Stimulated activated CD4-positive, alpha-beta T cell treated with anti-CD3 and anti-CD28 coated beads, Interleukin-1b, Interleukin-23, amount 100 ng/mL, for 1 hour (primary cell): ENCODE data around the gene PBXIP1.
"Not testable (repeated sequence)": the region's sequence is repeated elsewhere in the genome, so short reads cannot be mapped to it uniquely, and the experiment has no call there.

ENCODE experiments used
- DNase-seq, 2 donors: peaks; one replicate each; pipeline ENCODE4 v3.0.0-alpha.2; 2020; ENCODE audit warnings: low read depth in 2 of 2

PBXIP1 gene

GRCh38 chr1:154995301-154995983 lies 39.5 kb upstream of the PBXIP1 start:
- not testable (repeated sequence) for DNase-seq

- DNase-seq = no peak
Observed at GRCh38 chr1:154994591-154994990, 38.7 kb upstream of the PBXIP1 start.

GRCh38 chr1:154994269-154994587 lies 38.3 kb upstream of the PBXIP1 start:
- DNase-seq = no peak

DNA sequence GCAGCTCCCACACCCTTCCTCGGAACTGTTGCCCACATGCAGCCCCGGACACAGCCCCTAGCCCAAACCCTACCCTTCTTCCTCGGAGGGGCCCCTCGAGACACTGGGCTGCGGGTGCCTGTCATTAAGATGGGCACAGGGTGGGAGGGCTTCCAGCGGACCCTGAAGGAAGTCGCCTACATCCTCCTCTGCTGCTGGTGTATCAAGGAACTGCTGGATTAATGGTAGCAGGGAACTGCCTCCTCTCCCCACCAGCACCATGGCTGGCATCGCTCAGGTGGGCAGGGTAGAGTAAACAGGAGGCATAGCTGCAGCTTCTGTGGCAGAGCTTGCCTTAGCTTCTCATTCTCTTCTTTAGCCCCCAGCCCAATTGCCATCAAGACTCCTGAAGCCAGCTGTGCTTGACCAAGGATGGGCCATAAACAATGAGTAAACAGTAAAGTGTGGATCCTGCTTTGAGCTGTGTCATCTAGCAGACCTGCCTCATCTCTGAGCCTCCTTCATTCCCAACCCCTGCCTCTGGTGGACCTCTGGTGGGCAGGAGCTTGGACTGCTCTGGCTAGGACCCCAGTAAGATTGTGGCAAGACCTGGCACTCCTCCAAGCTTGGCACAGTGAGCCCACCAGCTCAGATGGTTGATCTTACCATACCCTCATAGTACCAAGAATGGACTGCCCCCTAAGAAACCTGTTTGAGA lies 37.8 kb upstream of the PBXIP1 start, which contains the start of gene LENEP:
Gene LENEP, plus strand, starts transcription at position 15 of the 697 bp plus-strand sequence. Its CDS starts 22 bp downstream, at position 37.
- no peak for DNase-seq

DNA sequence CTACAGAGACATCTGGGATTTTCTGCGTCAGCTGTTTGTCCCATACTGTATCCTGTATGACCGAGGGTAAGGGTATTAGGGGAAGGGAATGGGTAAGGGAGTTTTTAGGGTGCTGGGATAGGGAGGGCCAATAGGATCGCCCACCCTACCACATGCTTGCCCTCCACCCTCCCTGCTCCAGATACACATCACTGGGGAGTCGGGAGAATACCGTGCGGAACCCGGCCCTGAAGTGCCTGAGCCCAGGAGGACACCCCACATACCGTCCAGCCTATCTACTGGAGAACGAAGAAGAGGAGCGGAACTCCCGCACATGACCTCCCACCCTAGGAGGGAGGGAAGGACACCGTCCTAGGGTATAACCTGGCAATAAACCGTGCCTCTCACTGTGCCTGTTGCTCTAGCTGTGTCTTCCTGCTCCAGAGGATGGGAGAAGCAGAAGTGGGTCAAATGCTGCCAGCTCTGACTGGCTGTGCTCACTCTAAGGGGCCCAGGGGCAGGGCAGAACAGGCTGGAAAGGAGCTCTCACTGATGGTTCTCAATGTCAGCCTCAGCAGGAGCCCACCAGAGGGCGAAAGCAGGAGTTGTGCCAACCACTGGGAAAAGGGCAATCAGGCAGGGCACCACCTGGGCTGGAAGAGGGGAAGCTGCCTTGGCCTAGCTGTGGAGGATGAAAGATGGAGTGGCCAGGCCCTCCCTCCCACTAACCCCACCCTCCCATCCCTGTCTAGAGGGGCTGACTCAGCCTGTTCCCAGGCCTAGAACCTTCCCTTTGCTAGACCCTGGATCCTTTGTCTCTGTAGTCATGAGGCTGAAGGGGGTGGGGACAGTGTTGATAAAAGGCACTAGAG lies 37.0 kb upstream of the PBXIP1 start:
- DNase-seq = no peak

- DNase-seq = no peak
Observed at GRCh38 chr1:154990276-154990675, 34.4 kb upstream of the PBXIP1 start.

DNA sequence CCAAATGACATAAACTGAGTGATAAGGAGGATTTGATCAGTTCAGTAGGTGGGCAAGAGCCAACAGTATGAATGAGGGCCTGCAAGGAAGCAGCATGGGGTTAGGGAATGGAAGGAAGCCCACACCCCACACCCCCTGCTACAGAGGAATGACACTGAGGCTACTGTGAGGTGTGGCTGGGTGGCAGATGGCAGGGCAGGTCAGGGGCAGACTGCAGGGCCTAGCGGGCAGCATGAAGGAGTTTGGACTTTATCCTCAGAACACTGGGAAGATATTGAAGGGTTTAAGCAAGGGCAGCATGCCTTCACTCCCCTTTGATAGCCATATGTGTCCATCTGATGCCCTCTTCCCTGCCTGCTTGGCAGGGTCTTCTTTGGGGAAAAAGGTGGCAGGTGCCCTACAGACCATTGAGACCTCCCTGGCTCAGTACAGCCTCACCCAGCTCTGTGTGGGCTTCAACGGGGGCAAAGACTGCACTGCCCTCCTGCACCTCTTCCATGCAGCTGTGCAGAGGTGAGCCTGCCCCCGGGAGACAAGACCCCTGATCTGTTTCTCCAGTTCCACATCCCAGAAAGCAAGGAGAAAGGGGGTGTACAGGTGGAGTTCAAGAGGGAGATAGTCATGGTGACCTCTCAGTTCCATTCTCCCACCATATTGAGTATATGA lies 33.4 kb upstream of the PBXIP1 start:
- no peak for DNase-seq

DNA sequence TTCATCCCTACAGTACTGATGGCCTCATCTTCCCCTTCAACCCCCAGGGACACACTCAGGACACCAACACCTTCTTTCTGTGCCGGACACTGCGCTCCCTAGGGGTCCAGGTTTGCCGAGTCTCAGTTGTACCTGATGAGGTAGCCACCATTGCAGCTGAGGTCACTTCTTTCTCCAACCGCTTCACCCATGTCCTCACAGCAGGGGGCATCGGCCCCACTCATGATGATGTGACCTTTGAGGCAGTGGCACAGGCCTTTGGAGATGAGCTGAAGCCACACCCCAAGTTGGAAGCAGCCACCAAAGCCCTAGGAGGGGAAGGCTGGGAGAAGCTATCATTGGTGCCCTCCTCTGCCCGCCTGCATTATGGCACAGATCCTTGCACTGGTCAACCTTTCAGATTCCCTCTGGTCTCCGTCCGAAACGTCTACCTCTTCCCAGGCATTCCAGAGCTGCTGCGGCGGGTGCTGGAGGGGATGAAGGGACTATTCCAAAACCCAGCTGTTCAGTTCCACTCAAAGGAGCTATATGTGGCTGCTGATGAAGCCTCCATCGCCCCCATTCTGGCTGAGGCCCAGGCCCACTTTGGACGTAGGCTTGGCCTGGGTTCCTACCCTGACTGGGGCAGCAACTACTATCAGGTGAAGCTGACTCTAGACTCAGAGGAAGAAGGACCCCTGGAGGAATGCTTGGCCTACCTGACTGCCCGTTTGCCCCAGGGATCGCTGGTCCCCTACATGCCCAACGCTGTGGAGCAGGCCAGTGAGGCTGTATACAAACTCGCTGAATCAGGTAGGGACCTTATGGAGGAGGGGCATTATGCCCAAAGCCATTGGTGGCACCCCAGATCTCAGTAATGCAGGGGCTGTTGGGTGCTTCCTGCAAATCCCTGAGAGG lies 32.4 kb upstream of the PBXIP1 start:
- DNase-seq = no peak

DNA sequence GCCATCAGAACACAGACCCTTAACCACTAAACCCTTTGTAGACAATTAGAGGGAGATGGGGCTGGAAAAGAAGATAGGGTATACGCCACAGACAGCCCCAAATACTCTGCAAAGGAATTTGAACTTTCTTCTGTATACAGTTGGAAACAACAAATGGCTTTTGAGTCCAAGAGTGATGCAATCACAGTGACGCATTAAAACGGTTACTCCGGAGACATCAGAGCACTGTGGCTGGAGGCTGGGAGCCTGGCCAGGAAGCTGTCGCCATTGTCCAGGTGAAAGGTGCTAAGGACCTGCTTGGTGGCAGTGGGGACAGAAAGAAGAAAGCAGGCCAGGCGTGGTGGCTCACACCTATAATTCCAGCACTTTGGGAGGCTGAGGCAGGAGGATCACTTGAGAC lies 31.4 kb upstream of the PBXIP1 start:
- no peak for DNase-seq

- not testable (repeated sequence) for DNase-seq
Observed at GRCh38 chr1:154986736-154987135, 30.8 kb upstream of the PBXIP1 start.

DNA sequence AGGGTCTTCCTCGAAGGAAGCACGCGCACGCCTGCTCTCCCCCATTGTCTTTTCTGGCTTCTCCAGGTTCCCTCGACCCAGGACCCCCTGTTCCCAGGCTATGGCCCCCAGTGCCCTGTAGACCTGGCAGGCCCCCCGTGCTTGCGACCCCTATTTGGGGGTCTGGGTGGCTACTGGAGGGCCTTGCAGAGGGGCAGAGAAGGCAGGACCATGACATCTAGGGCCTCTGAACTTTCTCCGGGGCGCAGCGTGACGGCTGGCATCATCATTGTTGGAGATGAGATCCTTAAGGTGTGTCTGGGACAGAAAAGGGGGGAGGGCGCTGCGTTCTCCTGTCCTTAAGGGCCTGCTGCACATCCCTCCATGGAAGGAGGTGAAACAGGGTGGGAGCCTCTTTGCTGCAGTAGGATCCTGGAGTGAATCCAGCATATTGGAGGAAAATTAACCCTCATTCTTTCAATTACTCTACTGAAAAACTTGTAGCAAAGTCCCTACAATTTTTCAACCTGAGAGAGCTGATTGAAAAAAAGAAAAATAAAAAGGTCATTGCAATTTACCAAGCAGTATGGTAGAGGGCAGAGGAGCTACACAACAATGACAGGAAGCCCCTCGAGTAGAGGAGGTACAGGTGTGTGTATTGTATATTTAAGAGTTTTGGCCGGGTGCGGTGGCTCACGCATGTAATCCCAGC lies 28.0 kb upstream of the PBXIP1 start:
- no peak for DNase-seq

DNA sequence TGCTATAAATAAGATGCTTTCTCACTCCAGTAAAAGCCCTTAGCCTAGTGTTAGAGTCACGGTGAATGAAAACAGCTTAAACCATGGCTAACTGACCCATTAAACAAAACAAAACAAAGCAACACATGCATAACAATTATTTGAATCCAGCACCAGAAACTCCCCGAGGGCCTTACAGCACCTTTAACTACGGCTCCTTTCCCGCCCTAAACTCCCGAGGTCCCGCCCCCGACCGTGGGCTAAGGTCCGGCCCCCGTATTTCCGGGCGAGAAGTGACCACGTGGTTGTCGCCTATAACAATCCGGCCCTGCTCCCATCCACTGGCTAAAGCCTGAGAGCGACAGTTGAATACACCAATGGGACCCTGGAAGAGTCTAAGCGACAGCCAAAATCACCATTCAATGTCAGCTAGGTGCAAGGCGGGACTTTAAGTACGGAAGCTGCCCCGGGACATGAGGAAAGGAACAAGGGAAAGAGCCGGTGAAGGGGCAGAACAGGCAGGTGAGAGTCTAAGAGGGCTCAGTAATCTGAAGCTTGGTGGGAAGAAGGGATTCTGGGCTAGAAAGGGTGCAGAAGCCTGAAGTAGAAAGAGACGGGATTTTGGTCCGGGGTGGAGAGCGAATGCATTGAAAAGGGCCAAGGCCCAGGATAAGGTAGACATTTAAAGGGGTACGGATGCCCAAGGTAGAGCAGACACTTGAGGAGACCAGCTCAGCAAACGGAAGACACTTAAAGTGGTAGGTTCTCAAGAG lies 27.2 kb upstream of the PBXIP1 start, which contains the start of gene FLAD1:
Gene FLAD1, plus strand, starts transcription at position 448 of the 752 bp plus-strand sequence. CDS start 351 bp downstream, outside the sequence.
- peak; percentile 91 to 93 for DNase-seq

DNA sequence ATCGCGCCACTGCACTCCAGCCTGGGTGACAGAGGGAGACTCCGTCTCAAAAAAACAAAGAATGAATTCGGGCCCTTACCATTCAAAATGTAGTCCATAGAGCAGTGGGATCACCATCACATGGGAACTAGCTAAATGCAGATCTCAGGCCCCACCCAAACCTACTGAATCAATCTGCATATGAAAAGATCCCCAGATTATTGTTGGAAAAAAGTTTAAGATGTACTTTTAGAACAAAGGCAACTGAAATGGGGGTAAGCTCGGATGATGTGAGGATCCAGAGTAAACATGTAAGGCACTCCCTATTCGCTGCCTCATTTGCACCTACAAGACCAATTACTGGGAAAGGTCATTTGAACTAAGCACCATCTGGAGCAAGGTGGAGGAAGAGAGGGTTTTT lies 26.4 kb upstream of the PBXIP1 start:
- DNase-seq = no peak

DNA sequence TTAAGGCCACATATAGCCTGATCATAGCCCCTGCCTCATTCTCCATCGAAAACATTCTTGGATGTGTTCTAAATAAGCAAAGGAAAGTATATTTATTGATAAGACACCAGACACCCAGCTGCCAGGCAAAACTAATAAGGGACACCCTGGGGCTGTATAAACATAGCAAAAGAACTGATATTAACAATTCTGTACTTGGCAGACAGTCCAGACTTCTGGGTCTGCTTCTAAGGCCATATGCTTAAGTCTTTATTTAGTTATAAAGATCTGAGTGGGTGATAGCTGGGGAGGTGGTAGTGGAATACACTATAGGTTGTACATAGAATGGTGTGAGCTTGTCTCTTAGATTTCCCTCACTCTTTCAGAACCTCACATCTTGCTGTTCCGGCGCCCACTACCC lies 22.5 kb upstream of the PBXIP1 start:
- DNase-seq = no peak

DNA sequence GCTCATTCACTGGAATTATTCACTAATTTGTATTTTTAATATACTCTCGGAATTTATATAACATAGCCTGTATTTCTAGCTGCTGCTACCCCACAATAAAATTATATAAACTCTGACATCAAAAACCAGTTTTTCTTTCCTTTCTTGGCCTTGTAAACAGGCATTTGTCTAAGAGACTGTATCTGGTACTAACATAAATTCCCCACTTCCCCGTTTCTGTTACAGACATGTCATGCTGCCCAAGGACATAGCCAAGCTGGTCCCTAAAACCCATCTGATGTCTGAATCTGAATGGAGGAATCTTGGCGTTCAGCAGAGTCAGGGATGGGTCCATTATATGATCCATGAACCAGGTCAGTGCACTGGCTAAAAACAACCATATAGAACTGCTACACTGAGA lies 21.9 kb upstream of the PBXIP1 start:
- not testable (repeated sequence) for DNase-seq

- DNase-seq = peak in 1 of 2 donors; percentile 34
Observed at GRCh38 chr1:154975409-154976059, 19.6 kb upstream of the PBXIP1 start.

GRCh38 chr1:154974808-154975408 lies 19.0 kb upstream of the PBXIP1 start:
- DNase-seq = peak; percentile 84 to 91

DNA sequence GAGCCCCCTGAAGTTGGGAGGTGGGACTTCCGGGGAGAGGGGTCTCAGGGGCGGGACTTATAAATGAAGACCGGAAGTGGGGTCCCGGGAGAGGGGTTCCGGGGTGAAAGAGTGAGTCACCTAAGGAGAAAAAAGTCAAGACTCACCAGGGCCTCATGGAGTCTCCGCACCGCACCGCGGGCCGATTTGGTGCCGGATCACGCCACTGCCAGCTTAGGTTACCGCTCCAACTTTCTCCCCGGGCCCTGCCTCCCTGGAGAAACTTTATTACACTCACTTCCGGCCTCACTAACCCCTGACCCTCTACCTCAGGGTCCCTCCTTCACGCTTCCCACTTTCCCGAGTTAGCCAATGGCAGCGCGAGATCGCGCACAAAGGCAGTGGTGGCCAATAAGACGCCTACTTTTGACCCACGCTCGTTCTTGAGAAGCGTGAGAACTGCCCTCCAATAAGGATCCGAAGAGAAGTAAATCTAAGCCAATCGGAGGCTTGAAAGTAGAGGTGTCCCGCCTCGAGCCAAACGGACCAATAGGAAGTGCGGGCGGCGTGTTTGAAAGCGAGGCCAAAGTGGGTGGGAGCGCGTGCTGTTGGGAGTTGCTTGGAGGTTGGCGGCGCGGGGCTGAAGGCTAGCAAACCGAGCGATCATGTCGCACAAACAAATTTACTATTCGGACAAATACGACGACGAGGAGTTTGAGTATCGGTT lies 18.4 kb upstream of the PBXIP1 start, which contains the start of gene CKS1B:
Gene CKS1B, plus strand, starts transcription at position 580 of the 706 bp plus-strand sequence. Its CDS starts 65 bp downstream, at position 645.
- DNase-seq = peak; percentile 80 to 87
